GM18861 (cell line): ENCODE results near the gene ACOXL.

Experiments used
- ATAC-seq: cut with Tn5 transposase; IDR thresholded peaks from one replicate; pipeline ENCODE4 v1.9.1; 2021; ENCODE audit not compliant: unreplicated experiment

Gene ACOXL

GRCh38 chr2:110718382-110718781, 14.0 kb upstream of the ACOXL start:
- no peak for ATAC-seq

- ATAC-seq = no peak
Measured at GRCh38 chr2:110718990-110719389, 13.4 kb upstream of the ACOXL start.

- ATAC-seq = no peak
Measured at GRCh38 chr2:110720547-110720946, 11.8 kb upstream of the ACOXL start.

GRCh38 chr2:110724820-110725219, 7.6 kb upstream of the ACOXL start:
- no peak for ATAC-seq

GRCh38 chr2:110725370-110725769, 7.0 kb upstream of the ACOXL start:
- ATAC-seq = no peak

GRCh38 chr2:110725859-110726258, 6.5 kb upstream of the ACOXL start:
- no peak for ATAC-seq

GRCh38 chr2:110726285-110726684, 6.1 kb upstream of the ACOXL start:
- no peak for ATAC-seq

GRCh38 chr2:110727923-110728322, 4.5 kb upstream of the ACOXL start:
- no peak for ATAC-seq

GRCh38 chr2:110729106-110729505, 3.3 kb upstream of the ACOXL start:
- ATAC-seq = no peak

- ATAC-seq = no peak
Measured at GRCh38 chr2:110731064-110731463, 1.3 kb upstream of the ACOXL start.

- ATAC-seq = no peak
Measured at GRCh38 chr2:110735366-110735765, 3.0 kb downstream of the ACOXL start.

- no peak for ATAC-seq
Measured at GRCh38 chr2:110737783-110738182, 5.4 kb downstream of the ACOXL start.

GRCh38 chr2:110740747-110741349, 8.5 kb downstream of the ACOXL start:
- ATAC-seq = no peak

GRCh38 chr2:110741491-110741980, 9.2 kb downstream of the ACOXL start:
- no peak for ATAC-seq

GRCh38 chr2:110742412-110742811, 10.0 kb downstream of the ACOXL start:
- ATAC-seq = no peak

GRCh38 chr2:110743600-110743999, 11.2 kb downstream of the ACOXL start:
- no peak for ATAC-seq

GRCh38 chr2:110744429-110744828, 12.1 kb downstream of the ACOXL start:
- no peak for ATAC-seq

GRCh38 chr2:110745048-110745447, 12.7 kb downstream of the ACOXL start:
- ATAC-seq = no peak

- no peak for ATAC-seq
Measured at GRCh38 chr2:110746586-110747521, 14.5 kb downstream of the ACOXL start.

GRCh38 chr2:110747522-110748488, 15.4 kb downstream of the ACOXL start:
- no peak for ATAC-seq

GRCh38 chr2:110748489-110748867, 16.1 kb downstream of the ACOXL start:
- ATAC-seq = peak; percentile 98
